Activated CD4-positive, alpha-beta T cell treated with anti-CD3 and anti-CD28 coated beads for 1 hour (primary cell): ENCODE results near the gene BNC2.

Source experiments
- DNase-seq: peaks from one replicate; pipeline ENCODE4 v3.0.0-alpha.2; 2020

Gene BNC2

GRCh38 chr9:16750553-16750952 lies 119.9 kb downstream of the BNC2 start:
- DNase-seq, result no peak

- no peak for DNase-seq
Measured at GRCh38 chr9:16745359-16745758, 125.1 kb downstream of the BNC2 start.

DNA sequence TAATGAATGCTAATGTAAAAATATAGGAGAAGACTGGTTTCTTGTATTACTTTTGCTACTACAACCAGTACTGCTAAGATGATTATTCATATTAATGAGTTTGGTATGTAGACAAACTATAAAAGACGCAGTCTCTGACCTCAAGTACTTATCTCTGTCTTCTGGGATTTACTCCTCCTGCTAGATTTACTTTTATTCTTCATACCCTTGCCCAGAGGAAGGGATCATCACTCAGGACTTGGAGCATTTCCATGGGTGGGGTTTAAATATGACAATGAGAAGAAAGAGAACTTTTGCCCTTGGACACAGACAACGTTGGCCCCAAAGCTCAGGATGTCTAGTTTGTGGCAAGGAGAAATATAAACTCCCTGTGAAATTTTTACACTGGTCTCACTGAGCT lies 126.1 kb downstream of the BNC2 start:
- DNase-seq, result no peak

DNA sequence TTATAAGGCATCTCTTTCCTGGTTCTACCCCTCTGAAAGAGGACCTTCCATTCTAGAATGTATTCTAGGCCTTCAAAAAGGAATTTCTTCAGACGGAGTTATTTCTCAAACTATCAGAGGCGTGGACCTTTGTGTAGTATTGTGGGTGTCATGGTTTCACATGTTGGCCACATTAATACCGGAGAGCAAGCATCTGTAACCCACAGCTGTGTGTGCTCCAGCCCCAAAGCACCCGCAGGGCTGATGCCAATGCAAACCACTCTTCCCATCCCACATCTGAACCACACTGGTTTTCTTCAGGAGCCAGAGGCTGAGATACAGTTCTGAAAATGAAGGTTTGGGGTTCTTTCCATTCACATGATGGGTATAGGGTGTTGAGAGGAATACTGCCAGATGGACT lies 127.1 kb downstream of the BNC2 start:
- DNase-seq, result no peak

DNA sequence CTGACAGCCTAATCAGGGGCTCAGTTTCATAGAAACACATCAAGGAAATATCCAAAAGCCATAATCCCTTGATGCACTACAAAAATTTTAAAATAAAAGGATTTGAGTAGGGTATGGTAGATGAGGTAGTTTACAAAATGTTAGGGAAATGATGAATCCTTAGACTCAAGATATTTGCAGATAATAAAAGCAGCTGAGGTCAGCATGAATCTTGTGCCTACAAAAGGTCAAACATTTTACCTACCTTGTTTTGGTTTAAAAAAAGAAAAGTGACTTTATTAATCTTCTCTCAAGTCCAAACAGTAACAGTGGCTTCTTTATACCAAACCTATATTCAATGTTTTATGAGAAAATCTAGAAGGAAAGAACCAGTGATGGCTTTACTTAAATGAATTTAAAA lies 135.5 kb downstream of the BNC2 start:
- DNase-seq, result no peak

GRCh38 chr9:16732546-16732945 lies 137.9 kb downstream of the BNC2 start:
- DNase-seq, result no peak

DNA sequence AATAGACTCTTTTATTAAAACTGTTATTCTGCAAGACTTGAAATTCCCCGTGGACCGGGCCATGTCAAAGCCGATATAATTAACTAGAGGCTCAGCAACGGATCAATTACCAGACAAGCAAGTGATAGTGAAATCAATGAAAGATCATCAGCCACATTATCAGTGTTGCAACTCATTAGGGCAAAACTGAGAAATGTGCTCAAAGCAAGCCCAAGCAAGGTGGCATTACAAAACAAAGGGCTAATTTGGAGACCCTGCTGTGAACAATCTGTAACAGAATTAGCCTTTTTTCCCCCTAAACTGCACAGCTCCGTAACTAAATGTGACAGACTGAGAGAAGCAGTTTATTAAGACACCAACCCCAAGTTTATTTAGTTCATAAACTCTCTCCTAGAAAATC lies 140.3 kb downstream of the BNC2 start:
- DNase-seq, result no peak

DNA sequence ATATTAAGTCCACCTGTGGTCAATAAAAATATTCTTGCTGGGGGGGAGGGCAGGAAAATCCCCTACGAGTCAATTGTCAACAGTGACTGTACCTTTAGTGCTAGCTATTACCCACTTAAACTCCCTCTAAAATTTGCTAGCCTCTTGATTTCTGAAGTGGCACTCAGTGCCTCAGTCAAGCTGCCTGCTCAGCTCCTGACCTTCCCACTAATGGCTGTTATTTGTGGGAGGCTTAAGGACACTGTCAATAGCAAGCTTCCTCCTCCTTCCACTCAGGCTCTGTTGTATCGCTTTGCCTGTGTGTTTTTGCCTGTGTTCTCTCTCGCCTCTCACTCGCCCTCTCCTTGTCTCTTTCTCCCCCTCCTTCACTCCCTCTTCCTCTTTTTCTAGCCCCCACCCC lies 140.8 kb downstream of the BNC2 start:
- no peak for DNase-seq

DNA sequence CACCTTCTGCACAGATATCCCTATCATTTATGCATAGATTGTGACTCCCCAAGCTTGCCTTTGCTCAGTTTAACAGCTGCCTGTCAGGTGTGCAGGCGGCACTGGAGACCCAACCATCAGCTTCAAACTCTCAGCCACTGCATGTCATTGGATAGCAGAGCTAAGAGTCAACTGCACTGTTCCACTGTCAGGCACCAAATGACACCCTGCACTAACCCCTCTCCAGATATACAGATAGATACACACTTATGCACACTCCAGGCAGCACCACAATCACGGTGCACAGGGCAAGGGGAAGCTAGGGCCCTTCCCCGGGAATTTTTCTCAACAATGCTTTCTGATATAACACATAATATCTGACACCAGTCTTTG lies 142.3 kb downstream of the BNC2 start:
- no peak for DNase-seq

DNA sequence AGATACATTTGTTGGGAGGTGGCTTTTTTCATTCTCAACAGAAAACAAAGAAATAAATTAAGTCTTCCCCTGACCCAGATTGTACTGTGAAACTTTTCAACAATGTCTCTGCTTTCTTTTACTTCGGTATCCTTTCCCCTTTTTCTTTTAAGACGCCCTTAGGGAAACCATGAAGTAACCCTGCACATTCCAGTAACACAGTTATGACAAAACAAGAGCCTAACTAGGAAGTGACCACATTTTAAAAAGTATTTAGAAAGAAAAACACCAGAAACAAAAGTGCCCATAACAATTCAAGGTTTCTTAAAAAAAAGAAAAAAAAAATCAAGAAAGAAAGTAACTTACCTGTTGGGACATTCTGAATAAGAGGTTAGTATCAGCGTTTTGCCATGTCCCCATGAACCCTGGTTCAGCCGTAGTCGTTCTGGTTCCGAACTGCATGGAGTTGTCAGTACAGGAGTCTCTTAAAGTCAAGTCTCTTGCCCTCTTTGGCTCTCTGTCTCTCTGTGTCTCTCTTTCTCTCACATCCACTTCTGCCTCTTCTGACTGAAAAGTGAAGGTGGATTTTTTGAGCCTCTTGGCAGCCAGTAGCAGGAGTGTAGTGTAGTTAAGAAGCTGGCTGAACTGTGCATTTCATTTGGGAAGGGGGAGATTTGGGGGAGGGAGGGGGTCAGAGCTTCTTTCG lies 142.9 kb downstream of the BNC2 start:
- DNase-seq, result no peak

GRCh38 chr9:16726718-16727451 lies 143.6 kb downstream of the BNC2 start:
- DNase-seq, result no peak

DNA sequence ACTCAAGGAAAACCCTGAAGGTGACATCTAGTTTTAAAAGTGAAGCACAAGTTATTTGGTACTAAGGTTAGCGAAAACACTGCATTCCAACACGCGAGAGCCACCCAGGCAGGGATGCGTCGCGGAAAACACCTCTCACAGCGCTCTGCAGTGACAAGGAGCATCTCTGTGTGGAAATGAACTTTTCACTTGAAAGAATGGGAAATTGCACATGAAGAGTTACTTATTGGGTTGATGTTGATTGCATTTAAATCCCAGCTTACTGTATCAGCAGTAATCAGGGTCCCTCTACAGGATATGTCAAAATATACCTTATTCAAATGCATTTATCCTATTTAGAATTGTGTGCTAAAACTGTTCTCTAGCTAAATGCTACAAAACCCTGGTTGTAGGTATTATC lies 144.4 kb downstream of the BNC2 start:
- DNase-seq, result no peak

DNA sequence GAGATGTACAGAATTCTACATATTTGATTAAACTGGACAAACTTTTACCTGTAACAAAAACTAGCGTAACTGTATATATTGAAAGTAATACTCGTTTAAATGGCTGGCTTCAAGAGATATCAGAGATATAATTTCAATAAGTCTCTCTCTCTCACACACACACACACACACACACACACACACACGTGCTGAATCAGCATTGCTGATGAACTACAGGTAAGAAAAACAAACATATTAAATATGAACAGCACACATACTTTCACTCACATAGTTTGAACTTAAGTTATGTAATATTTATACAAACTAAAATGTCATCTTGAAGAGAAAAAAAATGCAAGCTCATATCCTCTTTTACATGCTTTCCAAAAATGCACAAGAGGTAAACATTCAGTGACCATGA lies 145.4 kb downstream of the BNC2 start:
- no peak for DNase-seq

DNA sequence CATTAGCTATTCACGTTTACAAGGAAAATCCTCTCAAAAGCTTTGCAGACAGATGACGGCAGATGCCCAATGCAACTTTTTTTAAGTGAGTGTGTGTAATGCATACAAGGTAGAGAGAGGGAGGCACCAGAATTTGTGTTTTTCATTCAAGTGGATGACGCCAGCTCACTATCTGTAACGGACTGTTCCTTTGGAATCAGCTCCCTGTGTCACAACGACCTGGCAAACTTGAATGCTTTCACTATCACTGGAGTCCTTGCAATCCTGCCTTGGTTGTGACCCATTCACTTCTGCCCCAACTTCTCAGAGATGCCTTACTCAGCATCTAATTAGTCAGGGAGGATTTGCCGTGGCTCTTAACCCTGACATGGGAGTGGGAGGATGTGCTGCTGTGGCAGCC lies 148.5 kb downstream of the BNC2 start:
- no peak for DNase-seq

DNA sequence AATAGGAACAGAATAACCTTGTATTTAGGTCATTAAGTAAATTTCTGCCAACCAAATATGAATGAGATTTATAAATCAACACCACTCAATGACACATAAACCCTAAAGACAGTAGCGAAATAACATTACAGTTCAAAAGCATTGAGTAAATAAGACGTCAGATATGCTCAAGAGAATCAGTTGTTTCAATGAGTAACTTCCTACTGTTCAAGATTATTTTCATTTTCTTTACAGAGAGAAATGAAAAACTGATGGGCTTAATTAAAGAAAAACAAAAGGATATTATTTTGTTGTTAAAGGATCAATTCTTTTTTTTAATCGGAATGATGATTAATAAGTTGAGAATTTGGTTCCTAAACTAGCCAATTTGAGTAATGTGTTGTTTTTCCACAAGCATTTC lies 150.1 kb downstream of the BNC2 start:
- DNase-seq, result no peak

DNA sequence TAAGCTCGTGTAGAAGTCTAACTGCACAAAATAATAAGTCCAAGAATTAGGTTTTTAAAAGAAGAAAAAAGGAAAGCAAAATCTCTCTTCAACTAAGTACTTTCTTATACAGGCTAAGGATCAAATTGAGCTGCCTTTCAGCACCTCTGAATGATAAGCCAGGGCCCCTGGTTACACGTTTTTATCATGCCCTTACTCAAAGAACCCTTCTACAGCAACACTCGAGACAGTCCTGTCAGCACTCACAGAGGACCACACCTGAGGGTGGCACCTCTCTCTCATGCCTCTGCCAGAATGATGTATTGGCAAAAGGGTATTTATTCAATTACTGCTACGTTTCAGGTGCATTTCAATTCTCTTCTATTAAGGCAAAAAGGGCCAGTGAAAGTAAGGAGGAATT lies 150.5 kb downstream of the BNC2 start:
- no peak for DNase-seq

DNA sequence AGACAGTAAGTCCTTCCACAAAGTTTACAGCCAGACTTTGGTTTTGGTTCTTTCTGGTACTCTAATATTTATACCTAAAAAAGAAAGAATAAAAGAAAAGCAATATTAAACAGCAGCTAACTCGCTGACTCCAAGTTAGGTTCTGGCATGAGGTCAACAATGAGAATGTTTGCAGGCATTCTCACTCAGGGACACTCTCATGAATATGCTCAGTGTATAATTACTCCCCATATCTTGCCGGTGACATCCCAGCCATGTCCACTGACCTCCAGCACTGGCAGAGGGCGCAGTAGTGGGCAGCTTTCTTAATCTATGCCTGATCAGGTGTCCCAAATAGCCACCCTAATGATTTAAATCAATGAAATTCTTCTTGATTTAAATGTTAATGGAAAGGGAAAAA lies 151.5 kb downstream of the BNC2 start:
- no peak for DNase-seq

GRCh38 chr9:16718296-16718695 lies 152.2 kb downstream of the BNC2 start:
- DNase-seq, result no peak

- DNase-seq, result no peak
Measured at GRCh38 chr9:16716601-16717000, 153.9 kb downstream of the BNC2 start.

DNA sequence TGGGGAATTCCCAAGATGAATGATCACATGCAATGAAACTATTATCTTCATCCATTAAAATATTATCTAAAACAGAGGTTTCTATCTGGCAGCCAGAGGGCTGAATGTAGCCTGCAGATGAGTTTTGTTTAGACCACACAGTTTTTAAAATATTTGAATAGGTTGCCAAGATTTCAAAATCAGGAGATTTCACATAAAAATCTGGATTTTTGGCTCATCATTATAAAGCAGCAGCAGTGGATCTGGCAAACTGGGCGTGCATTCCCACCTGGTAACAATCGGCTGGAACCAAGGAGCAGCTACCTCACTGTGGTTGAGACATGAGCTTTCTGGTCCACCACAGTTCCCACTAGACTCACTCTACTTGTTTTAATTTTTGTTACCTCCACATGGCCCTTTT lies 155.1 kb downstream of the BNC2 start:
- no peak for DNase-seq

DNA sequence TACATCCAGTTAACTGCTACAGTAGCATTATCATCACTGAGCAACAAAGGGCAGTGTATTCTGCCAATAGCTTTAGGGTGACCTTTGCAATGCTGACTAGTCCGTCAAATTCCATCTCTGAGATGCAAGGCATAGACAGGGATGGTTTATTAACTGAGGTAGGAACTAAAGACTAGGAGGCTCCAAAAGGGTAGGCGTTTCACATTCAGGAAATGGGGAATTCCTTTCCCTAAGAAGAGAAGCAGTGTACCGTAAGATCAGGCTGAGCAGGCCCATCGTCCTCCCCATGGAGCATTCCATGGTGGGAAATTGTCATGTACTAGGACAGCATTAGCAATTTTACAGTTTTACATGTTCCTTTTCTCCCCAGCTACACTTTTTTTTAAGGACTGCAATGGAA lies 157.7 kb downstream of the BNC2 start:
- no peak for DNase-seq

GRCh38 chr9:16710888-16711287 lies 159.6 kb downstream of the BNC2 start:
- DNase-seq, result no peak

GRCh38 chr9:16709924-16710323 lies 160.5 kb downstream of the BNC2 start:
- DNase-seq, result no peak

GRCh38 chr9:16708656-16709435 lies 161.6 kb downstream of the BNC2 start:
- DNase-seq, result no peak
